IMR-90 (cell line): ENCODE measurements around the gene RASSF4. TPM values are rescaled to one million over a fixed set of nuclear protein-coding genes. Genes with fewer than 3 reads are reported as not detected.

Source experiments
- ATAC-seq: fragments of 200-7000 bp; cut with Tn5 transposase; 2 replicates; pipeline ENCODE4 v1.9.1; 2020; ENCODE audit warnings: low read depth, mild to moderate bottlenecking, moderate library complexity
- BruUV-seq: library from RNA; stranded (reverse); fragments of 400-500 nt; replicated peaks from 2 replicates; lab custom pipeline; 2021; lab: Mats Ljungman, UMichigan
- CTCF ChIA-PET: fragments of 300-600 bp; formaldehyde crosslinking; extraction: SDS; loops from one replicate; lab custom pipeline; 2021; ENCODE audit warnings: antibody characterized with exemption; lab: Yijun Ruan, JAX
- POLR2A ChIA-PET: fragments of 300-600 bp; sonication (Branson Sonifier 250); formaldehyde crosslinking; loops from one replicate; lab custom pipeline; 2022; ENCODE audit warnings: antibody characterized with exemption; ENCODE audit not compliant: unreplicated experiment; lab: Charles Lee
- DNase-seq: peaks from one replicate; pipeline ENCODE4 v3.0.0; 2013
- H2AFZ ChIP-seq: replicated peaks from 2 replicates; pipeline ENCODE3; 2013; ENCODE audit warnings: low read length, mild to moderate bottlenecking; ENCODE audit not compliant: poor library complexity
- H2AK5ac ChIP-seq: 2 replicates; pipeline ENCODE4 v1.6.1; 2013; ENCODE audit warnings: low read depth, low read length, inconsistent platforms
- H2AK9ac ChIP-seq: replicated peaks from 2 replicates; pipeline ENCODE3; 2013; ENCODE audit warnings: mild to moderate bottlenecking, low read depth, low read length, moderate library complexity; ENCODE audit not compliant: poor library complexity
- H2BK120ac ChIP-seq: 2 replicates; pipeline ENCODE4 v1.6.1; 2013; ENCODE audit warnings: low read depth, low read length, inconsistent platforms
- H2BK15ac ChIP-seq: 3 replicates; pipeline ENCODE4 v1.6.1; 2013; ENCODE audit warnings: low read depth, low read length, inconsistent platforms
- H2BK20ac ChIP-seq: 2 replicates; pipeline ENCODE4 v1.6.1; 2013; ENCODE audit warnings: low read depth, mild to moderate bottlenecking, inconsistent platforms, low read length, moderate library complexity
- H2BK5ac ChIP-seq: 2 replicates; pipeline ENCODE4 v1.6.1; 2013; ENCODE audit warnings: mild to moderate bottlenecking, low read depth, low read length, inconsistent platforms; ENCODE audit not compliant: poor library complexity, severe bottlenecking
- H3K14ac ChIP-seq: replicated peaks from 2 replicates; pipeline ENCODE4 v1.6.1; 2013; ENCODE audit warnings: low read depth, low read length, inconsistent platforms
- H3K18ac ChIP-seq: 2 replicates; pipeline ENCODE4 v1.6.1; 2013; ENCODE audit warnings: low read depth, low read length, control low read depth
- H3K23ac ChIP-seq: 2 replicates; pipeline ENCODE4 v1.6.1; 2013; ENCODE audit warnings: low read depth, low read length, inconsistent platforms
- H3K27ac ChIP-seq: 2 replicates; pipeline ENCODE4 v1.5.1; 2013; ENCODE audit warnings: mild to moderate bottlenecking, control low read depth, low read length; ENCODE audit not compliant: insufficient read depth
- H3K27me3 ChIP-seq: 2 replicates; pipeline ENCODE4 v1.6.1; 2013; ENCODE audit warnings: low read length; ENCODE audit not compliant: control insufficient read depth, insufficient read depth
- H3K36me3 ChIP-seq: 2 replicates; pipeline ENCODE4 v1.6.1; 2013; ENCODE audit warnings: low read length, mixed read lengths; ENCODE audit not compliant: control insufficient read depth, insufficient read depth
- H3K4ac ChIP-seq: 2 replicates; pipeline ENCODE4 v1.6.1; 2013; ENCODE audit warnings: low read depth, low read length, inconsistent platforms
- H3K4me1 ChIP-seq: 2 replicates; pipeline ENCODE4 v1.6.1; 2013; ENCODE audit warnings: low read length, mixed read lengths; ENCODE audit not compliant: control insufficient read depth, insufficient read depth
- H3K4me2 ChIP-seq: 2 replicates; pipeline ENCODE4 v1.6.1; 2013; ENCODE audit warnings: low read depth, mild to moderate bottlenecking, control low read depth, low read length, moderate library complexity
- H3K4me3 ChIP-seq: 2 replicates; pipeline ENCODE4 v1.5.1; 2013; ENCODE audit warnings: low read depth, mild to moderate bottlenecking, control low read depth, low read length, moderate library complexity; ENCODE audit not compliant: insufficient read depth
- H3K56ac ChIP-seq: 2 replicates; pipeline ENCODE4 v1.6.1; 2013; ENCODE audit warnings: low read length, inconsistent platforms; ENCODE audit not compliant: insufficient read depth; ENCODE audit errors: extremely low read depth
- H3K79me1 ChIP-seq, 2 experiments: 2 replicates each; pipeline ENCODE4 v1.6.1; 2013; ENCODE audit warnings: low read length in 2 of 2, inconsistent platforms in 1 of 2, low read depth in 1 of 2
- H3K9ac ChIP-seq: 2 replicates; pipeline ENCODE4 v1.6.1; 2013; ENCODE audit warnings: low read depth, low read length, control low read depth
- H3K9me1 ChIP-seq: 2 replicates; pipeline ENCODE4 v1.6.1; 2013; ENCODE audit warnings: low read length, inconsistent platforms; ENCODE audit not compliant: insufficient read depth
- H3K9me3 ChIP-seq: 2 replicates; pipeline ENCODE4 v1.6.1; 2013; ENCODE audit warnings: low read length; ENCODE audit not compliant: control insufficient read depth, insufficient read depth
- H4K20me1 ChIP-seq: 2 replicates; pipeline ENCODE4 v1.6.1; 2013; ENCODE audit warnings: low read length, inconsistent platforms; ENCODE audit not compliant: insufficient read depth
- H4K5ac ChIP-seq: 2 replicates; pipeline ENCODE4 v1.6.1; 2013; ENCODE audit warnings: mild to moderate bottlenecking, low read depth, low read length, control low read depth
- H4K8ac ChIP-seq, 2 experiments: 2 replicates each; pipeline ENCODE4 v1.6.1; 2013; ENCODE audit warnings: low read depth in 2 of 2, low read length in 2 of 2, control low read depth in 1 of 2, inconsistent platforms in 1 of 2
- H4K91ac ChIP-seq: 2 replicates; pipeline ENCODE4 v1.6.1; 2013; ENCODE audit warnings: low read depth, low read length, inconsistent platforms; ENCODE audit not compliant: insufficient read depth
- BHLHE40 ChIP-seq: fragments of 150-350 bp; IDR thresholded peaks from 2 replicates; pipeline ENCODE4 v1.6.1; 2016; ENCODE audit warnings: mild to moderate bottlenecking, low read depth, low read length
- CEBPB ChIP-seq: IDR thresholded peaks from 2 replicates; pipeline ENCODE4 v1.6.1; 2012; ENCODE audit warnings: low read depth, low read length, improper control_type of control experiment
- CHD1 ChIP-seq: IDR thresholded peaks from 2 replicates; pipeline ENCODE4 v1.6.1; 2012; ENCODE audit warnings: low read depth, low read length, improper control_type of control experiment
- FOS ChIP-seq: fragments of 150-350 bp; IDR thresholded peaks from 2 replicates; pipeline ENCODE4 v1.6.1; 2016; ENCODE audit warnings: low read depth, low read length
- MAFK ChIP-seq: IDR thresholded peaks from 2 replicates; pipeline ENCODE4 v1.6.1; 2012; ENCODE audit warnings: low read depth, low read length, improper control_type of control experiment
- MAZ ChIP-seq: IDR thresholded peaks from 2 replicates; pipeline ENCODE4 v1.6.1; 2012; ENCODE audit warnings: low read depth, mild to moderate bottlenecking, low read length, improper control_type of control experiment, moderate library complexity, borderline replicate concordance
- MXI1 ChIP-seq: IDR thresholded peaks from 2 replicates; pipeline ENCODE4 v1.6.1; 2012; ENCODE audit warnings: low read depth, mild to moderate bottlenecking, low read length, moderate library complexity, borderline replicate concordance
- NFE2L2 ChIP-seq: fragments of 150-350 bp; IDR thresholded peaks from 2 replicates; pipeline ENCODE4 v1.6.1; 2016; ENCODE audit warnings: low read depth, mild to moderate bottlenecking, low read length
- POLR2A ChIP-seq: IDR thresholded peaks from 2 replicates; pipeline ENCODE4 v1.6.1; 2012; ENCODE audit warnings: mild to moderate bottlenecking, low read depth, low read length
- RAD21 ChIP-seq: IDR thresholded peaks from 2 replicates; pipeline ENCODE4 v1.6.1; 2012; ENCODE audit warnings: low read length, improper control_type of control experiment
- RCOR1 ChIP-seq: IDR thresholded peaks from 2 replicates; pipeline ENCODE4 v1.6.1; 2012; ENCODE audit warnings: mild to moderate bottlenecking, low read length, improper control_type of control experiment; ENCODE audit not compliant: insufficient replicate concordance
- RFX5 ChIP-seq: IDR thresholded peaks from 2 replicates; pipeline ENCODE4 v1.8.0; 2012; ENCODE audit warnings: low read depth, mild to moderate bottlenecking, low read length, moderate library complexity
- SMC3 ChIP-seq: fragments of 150-350 bp; IDR thresholded peaks from 2 replicates; pipeline ENCODE4 v1.6.1; 2016; ENCODE audit warnings: low read depth, mild to moderate bottlenecking, antibody characterized with exemption, low read length, moderate library complexity
- WGBS, 2 experiments: methylation state at CpG; one replicate each; pipeline versions ENCODE4 v1.1.5 to v1.1.7; 2013; ENCODE audit warnings: missing lambda C conversion rate in 2 of 2; ENCODE audit not compliant: insufficient read length in 1 of 2; ENCODE audit errors: extremely low coverage in 2 of 2; 5-methylcytosine and 5-hydroxymethylcytosine counted together
- dilution Hi-C: fragments of 300-500 bp; cut with HindIII; formaldehyde crosslinking; loops from one replicate; pipeline ENCODE4 v1.14.3; 2018; ENCODE audit warnings: low sequenced_read_pairs; ENCODE audit not compliant: unreplicated experiment
- in situ Hi-C: fragments of 300-500 bp; cut with MboI; formaldehyde crosslinking; loops from 3 replicates; pipeline ENCODE4 v1.14.3; 2019; ENCODE audit warnings: low sequenced_read_pairs, inconsistent platforms, mixed read lengths
- intact Hi-C: fragments of 100-400 bp; cut with micrococcal nuclease; formaldehyde crosslinking; loops from 2 replicates; pipeline ENCODE4 v1.10.0; 2022
- polyA plus RNA-seq, 3 experiments: library from polyadenylated mRNA; depleted of rRNA; stranded (reverse); fragments of >200 nt; gene quantifications; 2 replicates each; pipeline ENCODE4 v1.2.3, GENCODE V29; 2012; ENCODE audit warnings: low replicate concordance in 1 of 3
- total RNA-seq: library from RNA; depleted of rRNA; stranded (reverse); fragments of >200 nt; gene quantifications from 2 replicates; pipeline ENCODE4 v1.2.3, GENCODE V29; 2012
- TF ChIP-seq, protein P1 (sequence below): fragments of 150-350 bp; IDR thresholded peaks from 2 replicates; pipeline ENCODE4 v1.6.1; 2016; ENCODE audit warnings: low read depth, mild to moderate bottlenecking, low read length, moderate library complexity, borderline replicate concordance
- TF ChIP-seq, protein P2 (sequence below): conservative IDR thresholded peaks from 2 replicates; pipeline ENCODE4 v1.5.1; 2012; ENCODE audit warnings: mild to moderate bottlenecking, low read depth, low read length, improper control_type of control experiment
- TF ChIP-seq, protein P3 (sequence below): fragments of 150-350 bp; IDR thresholded peaks from 2 replicates; pipeline ENCODE4 v1.6.1; 2017; ENCODE audit warnings: mild to moderate bottlenecking, antibody characterized with exemption, low read length, low read depth

RASSF4 gene
- total and polyA plus RNA-seq, 2 of the 4 experiments (the other 2 are of a cell fraction) = 5.9 to 8.6 TPM

DNA sequence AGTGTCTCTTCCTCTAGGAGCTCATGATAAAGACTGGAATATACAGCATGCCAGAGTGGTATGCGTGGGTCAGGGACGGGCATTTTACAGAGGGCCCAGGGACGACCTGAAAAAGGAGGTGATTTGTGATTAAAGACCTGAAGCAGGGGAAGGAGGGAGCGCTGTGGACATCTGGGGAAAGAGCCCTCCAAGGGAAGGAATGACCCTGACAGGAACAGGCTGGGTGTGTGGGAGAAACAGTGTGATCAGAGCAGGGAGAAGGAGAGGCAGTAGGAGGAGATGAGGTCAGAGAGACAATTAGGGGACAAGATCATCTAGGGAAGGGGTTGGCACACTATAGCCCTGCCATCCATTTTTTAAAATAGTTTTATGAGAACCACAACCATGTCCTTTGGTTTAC is 3.4 kb upstream of the RASSF4 start:
- no peak overlapping the region for H2BK15ac ChIP-seq
- ChIA-PET POLR2A (no interaction called here), CTCF (no interaction called here)
- H3K79me1 ChIP-seq = peaks cover 11 to 27% of the 10 kb centered on the region in 2 experiments; a peak in 3 of 4 replicates
- no peak overlapping the region for H2AK9ac ChIP-seq
- intact Hi-C loops (no loop called here), in situ Hi-C loops (no loop called here), dilution Hi-C loops (no loop called here)
- H3K14ac ChIP-seq = no peak overlapping the region
- H4K5ac ChIP-seq = no peak overlapping the region
- H2AFZ ChIP-seq = no peak overlapping the region
- 70% methylated on average over 4 of the region's 4 CpGs; no CpG with 5 or more reads in 1 of the 2 experiments for WGBS, 2 experiments
- TF ChIP-seq, protein P1, sequence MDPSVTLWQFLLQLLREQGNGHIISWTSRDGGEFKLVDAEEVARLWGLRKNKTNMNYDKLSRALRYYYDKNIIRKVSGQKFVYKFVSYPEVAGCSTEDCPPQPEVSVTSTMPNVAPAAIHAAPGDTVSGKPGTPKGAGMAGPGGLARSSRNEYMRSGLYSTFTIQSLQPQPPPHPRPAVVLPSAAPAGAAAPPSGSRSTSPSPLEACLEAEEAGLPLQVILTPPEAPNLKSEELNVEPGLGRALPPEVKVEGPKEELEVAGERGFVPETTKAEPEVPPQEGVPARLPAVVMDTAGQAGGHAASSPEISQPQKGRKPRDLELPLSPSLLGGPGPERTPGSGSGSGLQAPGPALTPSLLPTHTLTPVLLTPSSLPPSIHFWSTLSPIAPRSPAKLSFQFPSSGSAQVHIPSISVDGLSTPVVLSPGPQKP = no peak
- TF ChIP-seq FOS (no peak), POLR2A (no peak), RAD21 (no peak), NFE2L2 (no peak), BHLHE40 (no peak), RCOR1 (no peak), CEBPB (no peak), CHD1 (no peak), MAZ (no peak), RFX5 (no peak), SMC3 (no peak), MAFK (no peak), MXI1 (no peak)
- TF ChIP-seq, protein P2, sequence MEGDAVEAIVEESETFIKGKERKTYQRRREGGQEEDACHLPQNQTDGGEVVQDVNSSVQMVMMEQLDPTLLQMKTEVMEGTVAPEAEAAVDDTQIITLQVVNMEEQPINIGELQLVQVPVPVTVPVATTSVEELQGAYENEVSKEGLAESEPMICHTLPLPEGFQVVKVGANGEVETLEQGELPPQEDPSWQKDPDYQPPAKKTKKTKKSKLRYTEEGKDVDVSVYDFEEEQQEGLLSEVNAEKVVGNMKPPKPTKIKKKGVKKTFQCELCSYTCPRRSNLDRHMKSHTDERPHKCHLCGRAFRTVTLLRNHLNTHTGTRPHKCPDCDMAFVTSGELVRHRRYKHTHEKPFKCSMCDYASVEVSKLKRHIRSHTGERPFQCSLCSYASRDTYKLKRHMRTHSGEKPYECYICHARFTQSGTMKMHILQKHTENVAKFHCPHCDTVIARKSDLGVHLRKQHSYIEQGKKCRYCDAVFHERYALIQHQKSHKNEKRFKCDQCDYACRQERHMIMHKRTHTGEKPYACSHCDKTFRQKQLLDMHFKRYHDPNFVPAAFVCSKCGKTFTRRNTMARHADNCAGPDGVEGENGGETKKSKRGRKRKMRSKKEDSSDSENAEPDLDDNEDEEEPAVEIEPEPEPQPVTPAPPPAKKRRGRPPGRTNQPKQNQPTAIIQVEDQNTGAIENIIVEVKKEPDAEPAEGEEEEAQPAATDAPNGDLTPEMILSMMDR = no peak
- TF ChIP-seq, protein P3, sequence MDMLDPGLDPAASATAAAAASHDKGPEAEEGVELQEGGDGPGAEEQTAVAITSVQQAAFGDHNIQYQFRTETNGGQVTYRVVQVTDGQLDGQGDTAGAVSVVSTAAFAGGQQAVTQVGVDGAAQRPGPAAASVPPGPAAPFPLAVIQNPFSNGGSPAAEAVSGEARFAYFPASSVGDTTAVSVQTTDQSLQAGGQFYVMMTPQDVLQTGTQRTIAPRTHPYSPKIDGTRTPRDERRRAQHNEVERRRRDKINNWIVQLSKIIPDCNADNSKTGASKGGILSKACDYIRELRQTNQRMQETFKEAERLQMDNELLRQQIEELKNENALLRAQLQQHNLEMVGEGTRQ = no peak
- H3K4ac ChIP-seq = no peak overlapping the region
- no peak overlapping the region for H3K56ac ChIP-seq
- H3K18ac ChIP-seq = no peak overlapping the region
- H3K9me1 ChIP-seq = peaks cover 13% of the 10 kb centered on the region
- no peak overlapping the region for H2AK5ac ChIP-seq
- no peak overlapping the region for H3K23ac ChIP-seq
- no TSS peak for BruUV-seq
- H2BK120ac ChIP-seq = no peak overlapping the region
- no peak overlapping the region for H2BK5ac ChIP-seq
- DNase-seq (no peak), ATAC-seq (no peak)
- H4K8ac ChIP-seq = no peak overlapping the region
- no peaks in the 10 kb centered on the region for H4K20me1 ChIP-seq
- H2BK20ac ChIP-seq = no peak overlapping the region
- no peak overlapping the region for H3K4me3 ChIP-seq
- H3K27ac ChIP-seq = no peak overlapping the region
- no peaks in the 10 kb centered on the region for H3K27me3 ChIP-seq
- peaks cover 8% of the 10 kb centered on the region; the same call in 1 of the 2 replicates for H3K36me3 ChIP-seq
- no peak overlapping the region for H3K4me2 ChIP-seq
- H3K9ac ChIP-seq = no peak overlapping the region
- peaks cover 15% of the 10 kb centered on the region for H3K4me1 ChIP-seq
- H3K9me3 ChIP-seq = peaks cover 2% of the 10 kb centered on the region; the same call in 1 of the 2 replicates
- no peak overlapping the region for H4K91ac ChIP-seq
